Measurements from ENCODE around the gene AVPR1B.
"Not testable (repeated sequence)": the region's sequence is repeated elsewhere in the genome, so short reads cannot be mapped to it uniquely, and the experiment has no call there.

The AVPR1B gene

DNA sequence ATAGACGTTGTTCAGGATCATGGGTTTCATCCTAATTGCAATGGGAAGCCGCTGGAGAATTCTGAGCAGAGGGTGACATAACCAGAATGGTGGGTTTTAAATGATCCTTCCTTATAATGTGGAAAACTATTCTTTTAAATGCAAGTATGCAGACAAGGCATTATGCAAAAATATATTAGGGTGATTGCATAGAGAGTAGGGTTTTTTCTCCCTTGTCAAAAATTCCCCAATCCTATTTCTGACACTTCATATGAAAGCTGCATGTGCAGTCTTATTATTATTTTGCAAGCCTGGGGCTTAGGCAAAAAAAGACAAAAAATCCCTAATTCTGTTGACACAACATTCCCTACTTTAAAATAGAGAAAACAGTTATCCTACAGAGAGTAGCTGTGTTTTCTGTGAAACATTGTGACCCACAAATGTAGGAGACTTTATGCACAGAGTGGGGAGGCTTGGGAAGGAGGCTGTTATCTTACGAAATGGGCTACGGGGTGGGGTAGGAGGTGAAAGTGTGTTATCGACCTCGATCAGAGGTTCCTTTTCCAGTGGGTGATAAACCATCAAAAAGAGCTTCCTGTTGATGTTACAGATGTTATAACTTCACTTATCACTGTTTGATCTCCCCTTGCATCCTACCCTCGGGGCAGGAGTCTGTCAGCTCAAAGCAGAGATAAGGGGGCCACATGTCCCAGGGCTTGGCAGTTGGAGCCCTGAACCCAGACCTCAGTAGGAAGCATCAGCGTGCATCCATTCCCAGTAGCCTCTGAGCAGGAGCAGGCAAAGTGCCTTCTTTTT is 37.0 kb downstream of the AVPR1B start:
- DNase-seq: no peak

GRCh38 chr1:206079135-206079534 is 38.1 kb downstream of the AVPR1B start:
- DNase-seq: no peak

DNA sequence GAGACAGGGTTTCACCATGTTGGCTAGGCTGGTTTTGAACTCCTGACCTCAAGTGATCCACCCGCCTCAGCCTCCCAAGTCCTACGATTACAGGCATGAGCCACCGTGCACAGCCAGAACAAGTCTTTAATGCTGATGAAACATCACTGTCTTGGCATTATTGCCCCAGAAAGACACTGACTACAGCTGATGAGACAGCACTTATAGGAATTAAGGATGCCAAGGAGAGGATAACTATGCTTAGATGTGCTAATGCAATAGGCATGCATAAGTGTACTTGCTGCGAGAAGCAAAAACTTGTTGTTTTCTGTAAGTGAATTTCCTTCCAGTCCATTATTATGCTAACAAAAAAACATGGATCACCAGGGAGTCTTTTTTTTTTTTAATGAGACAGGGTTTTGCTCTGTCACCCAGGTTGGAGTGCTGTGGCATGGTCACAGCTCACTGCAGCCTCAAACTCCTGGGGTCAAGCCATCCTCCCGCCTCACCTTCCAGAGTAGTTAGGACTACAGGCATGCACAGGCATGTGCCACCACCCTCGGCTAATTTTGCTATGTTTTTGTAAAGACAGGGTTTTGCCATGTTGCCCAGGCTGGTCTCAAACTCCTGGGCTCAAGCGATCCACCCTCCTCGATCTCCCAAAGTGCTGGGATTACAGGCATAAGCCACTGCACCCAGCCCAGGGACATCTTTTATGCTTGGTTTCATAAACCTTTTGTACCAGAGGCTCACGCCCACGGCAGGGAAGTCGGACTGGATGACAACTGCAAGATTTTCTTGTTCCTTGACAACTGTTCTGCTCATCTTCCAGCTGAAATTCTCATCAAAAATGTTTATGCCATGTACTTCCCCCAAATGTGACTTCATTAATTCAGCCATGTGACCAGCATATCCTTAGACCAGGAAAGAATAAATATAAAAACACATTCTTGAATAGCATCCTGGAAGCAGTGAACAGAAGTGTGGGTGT is 41.1 kb downstream of the AVPR1B start:
- no peak for DNase-seq

- DNase-seq: no peak
These were observed 42.3 kb downstream of the AVPR1B start for GRCh38 chr1:206074839-206075238.

- DNase-seq: no peak
These were observed 46.4 kb downstream of the AVPR1B start for GRCh38 chr1:206070627-206071304.

DNA sequence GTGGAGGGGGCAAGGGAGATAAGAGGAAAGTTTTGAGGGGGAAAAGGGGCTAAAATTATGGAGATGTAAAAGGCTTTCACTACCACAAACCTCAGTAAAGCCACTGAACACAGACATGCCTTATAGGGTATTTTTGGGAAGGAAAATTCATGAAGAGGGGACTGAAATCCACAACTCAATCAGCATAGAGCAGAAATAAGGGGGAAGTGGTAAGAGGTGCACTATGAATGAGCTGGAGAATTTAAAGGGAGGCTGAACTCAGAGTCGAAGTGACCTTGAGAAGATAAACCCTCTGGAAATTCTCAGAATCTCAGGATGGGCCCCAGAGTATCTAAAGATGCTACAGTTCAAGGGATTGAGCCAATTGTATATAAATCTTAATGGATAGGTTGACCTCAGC is 48.9 kb downstream of the AVPR1B start:
- DNase-seq: no peak

DNA sequence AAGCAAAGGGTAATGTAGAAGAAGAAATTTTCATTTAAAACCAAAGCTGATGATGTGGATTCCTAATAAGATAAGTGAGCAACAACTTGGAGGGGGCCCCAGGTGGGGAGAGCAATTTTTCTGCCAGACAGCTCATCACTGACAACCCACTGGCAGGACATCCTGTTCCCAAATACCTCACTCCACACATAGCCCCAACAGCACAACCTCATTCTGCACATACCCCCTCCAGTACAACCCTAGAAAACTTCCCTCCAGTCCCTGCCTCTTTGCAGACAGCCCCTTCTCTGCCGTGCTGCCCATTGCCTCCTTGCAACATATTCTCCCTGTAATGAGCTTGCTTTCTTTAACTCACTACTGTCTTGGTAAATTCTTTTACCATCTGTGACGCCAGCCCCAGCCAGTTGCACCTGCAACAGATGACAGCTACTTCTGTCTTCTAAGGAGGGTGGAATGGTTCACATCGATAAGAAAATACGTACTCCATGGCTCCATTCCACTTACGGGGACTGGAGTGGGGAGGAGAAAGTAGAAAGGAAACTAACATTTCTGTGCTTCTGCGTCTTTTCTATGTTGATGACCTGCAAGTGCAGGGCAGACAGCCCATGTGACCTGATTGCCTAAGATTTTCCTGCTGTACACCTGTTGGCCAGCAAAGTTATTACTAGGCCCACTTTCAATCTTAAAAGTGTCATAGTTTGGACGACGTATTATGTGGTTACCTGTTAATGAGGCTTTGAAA is 49.5 kb downstream of the AVPR1B start:
- no peak for DNase-seq

DNA sequence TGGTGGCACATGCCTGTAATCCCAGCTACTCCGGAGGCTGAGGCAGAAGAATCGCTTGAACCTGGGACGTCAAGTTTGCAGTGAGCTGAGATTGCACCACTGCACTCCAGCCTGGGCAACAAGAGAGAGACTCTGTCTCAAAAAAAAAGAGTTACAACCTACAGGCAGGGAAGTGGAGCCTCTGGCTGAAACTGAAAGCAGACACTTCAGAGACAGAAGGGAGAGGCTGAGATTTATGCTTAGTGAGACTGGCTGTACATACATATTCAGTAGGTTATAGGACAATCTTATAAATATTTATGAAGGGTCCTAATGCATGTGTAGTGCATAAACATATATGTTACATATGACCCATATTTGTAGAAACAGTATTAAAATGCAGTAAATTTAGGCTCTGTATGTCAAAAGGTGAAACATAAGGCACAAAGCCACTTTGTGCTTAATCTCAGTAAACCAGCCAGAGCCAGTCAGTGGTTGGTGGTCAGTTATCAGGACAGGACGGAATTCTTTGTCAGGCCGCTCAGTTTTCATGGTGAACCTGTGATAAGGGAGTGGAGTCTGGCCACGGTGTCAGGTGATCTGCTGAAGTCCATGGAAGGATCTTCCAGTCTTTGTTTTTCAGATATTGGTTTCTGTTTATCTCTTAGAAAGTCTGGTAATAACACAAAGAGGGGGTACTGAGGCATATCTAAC is 50.6 kb downstream of the AVPR1B start:
- no peak for DNase-seq

GRCh38 chr1:206065547-206066145 is 51.5 kb downstream of the AVPR1B start:
- no peak for DNase-seq

DNA sequence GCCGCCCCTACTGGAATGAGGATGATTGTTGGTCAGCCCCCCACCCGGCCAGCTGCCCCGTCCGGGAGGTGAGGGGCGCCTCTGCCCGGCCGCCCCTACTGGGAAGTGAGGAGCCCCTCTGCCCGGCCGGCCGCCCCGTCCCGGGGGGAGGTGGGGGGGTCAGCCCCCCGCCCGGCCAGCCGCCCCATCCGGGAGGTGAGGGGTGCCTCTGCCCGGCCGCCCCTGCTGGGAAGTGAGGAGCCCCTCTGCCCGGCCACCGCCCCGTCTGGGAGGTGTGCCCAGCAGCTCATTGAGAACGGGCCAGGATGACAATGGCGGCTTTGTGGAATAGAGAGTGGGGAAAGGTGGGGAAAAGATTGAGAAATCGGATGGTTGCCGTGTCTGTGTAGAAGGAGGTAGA is 52.7 kb downstream of the AVPR1B start:
- DNase-seq: not testable (repeated sequence)

DNA sequence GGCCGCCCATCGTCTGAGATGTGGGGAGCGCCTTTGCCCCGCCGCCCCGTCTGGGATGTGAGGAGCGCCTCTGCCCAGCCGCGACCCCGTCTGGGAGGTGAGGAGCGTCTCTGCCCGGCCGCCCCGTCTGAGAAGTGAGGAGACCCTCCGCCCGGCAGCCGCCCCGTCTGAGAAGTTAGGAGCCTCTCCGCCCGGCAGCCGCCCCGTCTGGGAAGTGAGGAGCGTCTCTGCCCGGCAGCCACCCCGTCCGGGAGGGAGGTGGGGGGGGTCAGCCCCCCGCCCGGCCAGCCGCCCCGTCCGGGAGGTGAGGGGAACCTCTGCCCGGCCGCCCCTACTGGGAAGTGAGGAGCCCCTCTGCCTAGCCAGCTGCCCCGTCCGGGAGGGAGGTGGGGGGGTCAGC is 53.2 kb downstream of the AVPR1B start:
- DNase-seq: not testable (repeated sequence)

GRCh38 chr1:206062464-206062863 is 54.7 kb downstream of the AVPR1B start:
- no peak for DNase-seq

DNA sequence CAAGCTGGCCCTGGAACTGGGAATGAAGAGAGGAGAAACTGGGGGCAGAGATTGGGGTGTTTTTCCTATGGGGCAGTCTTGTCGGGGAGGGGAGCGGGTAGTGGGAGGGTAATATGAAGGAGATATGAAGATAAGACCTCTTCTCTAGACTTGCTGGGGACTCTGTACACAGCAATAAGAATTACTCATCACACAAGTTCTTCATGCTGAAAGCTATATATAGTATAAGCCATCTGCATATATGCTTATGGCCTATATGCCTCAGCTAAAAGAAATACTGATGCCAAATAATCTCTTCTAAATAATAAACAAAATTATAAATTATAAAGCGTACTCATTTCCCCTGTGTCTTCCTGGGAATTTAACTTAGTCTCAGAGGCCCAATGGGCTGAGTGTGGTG is 56.3 kb downstream of the AVPR1B start:
- DNase-seq: no peak

Measured in DMS 273 treated with DMSO at 0.1 percent for 48 hours (cell line).